ENCODE results near the gene ALG14.

DNA sequence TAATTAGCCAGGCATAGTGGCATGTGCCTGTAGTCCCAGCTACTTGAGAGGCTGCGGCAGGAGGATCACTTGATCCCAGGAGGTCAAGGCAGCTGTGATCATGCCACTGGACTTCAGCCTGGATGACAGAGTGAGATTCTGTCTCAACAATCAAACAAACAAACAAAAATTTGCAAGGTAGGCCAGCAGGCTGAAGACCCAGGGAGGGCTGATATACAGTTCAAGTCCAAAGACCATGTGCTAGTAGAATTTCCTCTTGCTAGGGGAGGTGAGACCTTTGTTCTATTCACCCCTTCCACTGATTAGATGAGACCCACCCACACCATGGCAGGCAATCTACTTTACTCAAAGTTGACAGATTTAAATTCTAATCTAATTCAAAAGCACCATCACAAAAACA lies 114.7 kb downstream of the ALG14 start:
- TF ChIP-seq, protein P1, sequence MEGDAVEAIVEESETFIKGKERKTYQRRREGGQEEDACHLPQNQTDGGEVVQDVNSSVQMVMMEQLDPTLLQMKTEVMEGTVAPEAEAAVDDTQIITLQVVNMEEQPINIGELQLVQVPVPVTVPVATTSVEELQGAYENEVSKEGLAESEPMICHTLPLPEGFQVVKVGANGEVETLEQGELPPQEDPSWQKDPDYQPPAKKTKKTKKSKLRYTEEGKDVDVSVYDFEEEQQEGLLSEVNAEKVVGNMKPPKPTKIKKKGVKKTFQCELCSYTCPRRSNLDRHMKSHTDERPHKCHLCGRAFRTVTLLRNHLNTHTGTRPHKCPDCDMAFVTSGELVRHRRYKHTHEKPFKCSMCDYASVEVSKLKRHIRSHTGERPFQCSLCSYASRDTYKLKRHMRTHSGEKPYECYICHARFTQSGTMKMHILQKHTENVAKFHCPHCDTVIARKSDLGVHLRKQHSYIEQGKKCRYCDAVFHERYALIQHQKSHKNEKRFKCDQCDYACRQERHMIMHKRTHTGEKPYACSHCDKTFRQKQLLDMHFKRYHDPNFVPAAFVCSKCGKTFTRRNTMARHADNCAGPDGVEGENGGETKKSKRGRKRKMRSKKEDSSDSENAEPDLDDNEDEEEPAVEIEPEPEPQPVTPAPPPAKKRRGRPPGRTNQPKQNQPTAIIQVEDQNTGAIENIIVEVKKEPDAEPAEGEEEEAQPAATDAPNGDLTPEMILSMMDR (IDR thresholded peaks at IDR 0.05), result no peak
- no peak for TF ChIP-seq EZH2phosphoT487 (IDR thresholded peaks at IDR 0.05)

Measured in neural progenitor cell (in vitro differentiated cells).